ENCODE measurements around the gene SYMPK.

Gene SYMPK

DNA sequence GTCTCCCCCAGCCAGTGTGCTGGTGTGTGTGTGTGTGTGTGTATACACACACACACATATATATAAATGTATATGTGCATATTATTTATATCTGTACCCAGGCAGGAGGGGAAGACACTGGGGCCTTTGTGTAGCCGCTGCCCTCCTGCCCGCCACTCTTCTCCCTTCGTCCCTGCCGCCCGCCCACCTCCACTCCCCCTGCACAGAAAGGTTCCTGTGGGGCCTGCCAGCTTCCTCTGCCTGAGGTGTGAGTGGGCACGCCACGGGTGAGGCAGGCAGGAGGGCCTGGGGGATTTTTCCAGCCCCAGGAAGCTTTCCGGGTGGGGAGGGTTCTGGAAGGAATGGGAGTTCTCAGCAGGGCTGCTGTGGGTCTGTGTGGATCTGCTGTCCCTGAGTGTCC lies 16.1 kb upstream of the SYMPK start:
- Histone ChIP-seq H3K36me3 (ENCODE audit: control insufficient read depth, insufficient read depth, low read length) (no peaks in the 10 kb centered on the region), H3K9me3 (ENCODE audit: control insufficient read depth, low read length) (no peaks in the 10 kb centered on the region), H3K27ac (no peak overlapping the region), H3K27me3 (ENCODE audit: control insufficient read depth, insufficient read depth, low read length) (no peaks in the 10 kb centered on the region), H3K4me2 (ENCODE audit: low read length) (no peak overlapping the region), H3K9ac (no peak overlapping the region), H3K4me3 (ENCODE audit: low read depth, low read length) (no peak overlapping the region), H2AFZ (no peak overlapping the region), H3K4me1 (peaks cover 9% of the 10 kb centered on the region), H3K79me2 (peaks cover 2% of the 10 kb centered on the region)
- TF ChIP-seq, protein P1, sequence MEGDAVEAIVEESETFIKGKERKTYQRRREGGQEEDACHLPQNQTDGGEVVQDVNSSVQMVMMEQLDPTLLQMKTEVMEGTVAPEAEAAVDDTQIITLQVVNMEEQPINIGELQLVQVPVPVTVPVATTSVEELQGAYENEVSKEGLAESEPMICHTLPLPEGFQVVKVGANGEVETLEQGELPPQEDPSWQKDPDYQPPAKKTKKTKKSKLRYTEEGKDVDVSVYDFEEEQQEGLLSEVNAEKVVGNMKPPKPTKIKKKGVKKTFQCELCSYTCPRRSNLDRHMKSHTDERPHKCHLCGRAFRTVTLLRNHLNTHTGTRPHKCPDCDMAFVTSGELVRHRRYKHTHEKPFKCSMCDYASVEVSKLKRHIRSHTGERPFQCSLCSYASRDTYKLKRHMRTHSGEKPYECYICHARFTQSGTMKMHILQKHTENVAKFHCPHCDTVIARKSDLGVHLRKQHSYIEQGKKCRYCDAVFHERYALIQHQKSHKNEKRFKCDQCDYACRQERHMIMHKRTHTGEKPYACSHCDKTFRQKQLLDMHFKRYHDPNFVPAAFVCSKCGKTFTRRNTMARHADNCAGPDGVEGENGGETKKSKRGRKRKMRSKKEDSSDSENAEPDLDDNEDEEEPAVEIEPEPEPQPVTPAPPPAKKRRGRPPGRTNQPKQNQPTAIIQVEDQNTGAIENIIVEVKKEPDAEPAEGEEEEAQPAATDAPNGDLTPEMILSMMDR (IDR thresholded peaks at IDR 0.05), result no peak

DNA sequence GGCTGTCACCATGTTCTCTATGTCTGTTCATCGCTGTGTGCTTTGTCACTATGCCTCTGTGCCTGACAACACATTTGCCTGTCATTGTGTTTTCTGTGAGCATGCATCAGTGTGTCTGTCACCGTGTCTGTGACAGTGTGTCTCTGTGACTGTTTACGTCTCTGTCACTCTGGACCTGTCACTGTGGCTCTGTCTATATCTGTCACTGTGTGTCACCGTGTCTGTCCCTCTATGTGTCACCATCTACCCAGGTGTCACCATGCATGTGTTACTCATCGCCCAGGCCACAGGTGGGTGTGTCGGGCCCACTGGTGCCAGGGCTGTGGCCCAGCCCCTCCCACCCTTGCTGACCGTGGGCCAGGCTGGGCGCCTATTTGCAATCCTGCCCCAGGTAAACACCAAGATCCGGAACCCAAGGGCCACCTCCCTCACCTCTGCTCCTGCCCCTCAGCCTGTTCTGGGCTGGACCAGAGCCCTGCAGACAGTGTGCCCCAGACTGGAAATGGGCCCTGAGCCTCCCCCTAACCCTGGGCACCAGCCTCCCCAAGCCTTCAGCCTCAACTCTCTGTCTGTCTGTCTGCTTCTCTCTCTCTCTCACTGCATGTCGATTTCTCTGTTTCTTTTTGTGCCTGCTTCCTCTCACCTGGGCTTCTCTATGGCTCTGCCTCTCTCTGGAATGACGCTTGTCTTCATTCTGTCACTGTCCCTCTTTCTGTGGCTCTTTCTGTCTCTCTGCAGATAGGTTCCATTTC lies 15.3 kb upstream of the SYMPK start:
- Histone ChIP-seq H3K79me2 (peaks cover 1% of the 10 kb centered on the region), H3K27me3 (ENCODE audit: control insufficient read depth, insufficient read depth, low read length) (no peaks in the 10 kb centered on the region), H3K9ac (no peak overlapping the region), H2AFZ (no peak overlapping the region), H3K27ac (no peak overlapping the region), H3K4me2 (ENCODE audit: low read length) (no peak overlapping the region), H3K9me3 (ENCODE audit: control insufficient read depth, low read length) (no peaks in the 10 kb centered on the region), H3K4me3 (ENCODE audit: low read depth, low read length) (no peak overlapping the region), H3K4me1 (peaks cover 8% of the 10 kb centered on the region), H3K36me3 (ENCODE audit: control insufficient read depth, insufficient read depth, low read length) (no peaks in the 10 kb centered on the region)
- TF ChIP-seq, protein P1 (IDR thresholded peaks at IDR 0.05), result no peak

DNA sequence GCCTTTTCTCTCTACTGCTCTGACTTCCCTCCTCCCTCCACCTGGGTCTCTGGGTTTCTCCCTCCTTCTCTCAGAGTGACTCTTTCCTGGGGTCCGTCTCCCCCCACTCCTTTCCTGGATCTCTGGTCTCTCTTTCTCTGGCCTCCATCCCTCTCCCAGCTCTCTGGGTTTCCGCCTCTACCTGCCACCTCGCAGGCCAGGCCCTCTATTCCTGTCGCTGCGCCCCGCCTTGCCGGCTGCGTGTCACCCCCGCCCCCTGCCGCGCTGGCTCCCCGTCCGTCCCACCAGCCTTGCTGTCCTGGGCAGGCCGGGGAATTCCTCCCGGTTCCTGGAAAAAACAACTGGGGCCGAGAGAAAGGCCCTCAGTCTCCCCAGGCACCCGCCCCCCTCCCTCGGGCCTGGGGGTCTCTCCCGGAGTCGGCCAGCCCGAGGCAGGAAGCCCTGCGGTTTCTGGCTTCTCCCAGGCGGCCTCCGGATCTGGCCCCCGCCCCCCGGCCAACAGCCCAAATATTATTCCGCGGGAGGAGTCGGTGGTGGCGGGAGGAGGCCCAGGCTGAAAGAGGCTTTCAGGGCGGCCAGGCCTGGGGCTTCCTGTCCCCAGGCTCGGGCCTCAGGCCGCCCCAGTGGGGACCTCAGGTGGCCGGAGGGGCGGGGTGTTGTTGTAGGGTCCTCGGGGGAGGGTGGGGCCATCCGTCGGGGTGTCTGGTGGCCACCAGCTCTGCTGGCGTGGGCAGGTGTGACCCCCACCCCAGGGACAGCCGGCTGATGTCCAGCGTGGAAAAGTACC lies 13.7 kb upstream of the SYMPK start:
- TF ChIP-seq, protein P1 (IDR thresholded peaks at IDR 0.05), result no peak
- H3K27ac ChIP-seq, result peak overlapping the region; percentile 39

DNA sequence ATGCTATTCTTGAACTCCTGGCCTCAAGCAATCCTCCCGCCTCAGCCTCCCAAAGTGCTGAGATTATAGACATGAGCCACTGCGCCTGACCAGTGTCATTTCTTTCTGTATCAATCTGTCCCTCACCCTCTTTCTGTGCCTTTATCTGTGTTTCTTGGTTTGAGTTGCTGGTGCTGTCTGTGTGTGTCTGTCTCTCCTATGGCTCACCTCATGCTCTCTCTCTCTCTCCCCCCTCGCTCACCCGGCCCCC lies 13.1 kb upstream of the SYMPK start:
- Histone ChIP-seq H3K4me1 (no peaks in the 10 kb centered on the region), H3K79me2 (no peaks in the 10 kb centered on the region), H3K27ac (no peak overlapping the region), H2AFZ (no peak overlapping the region), H3K9me3 (ENCODE audit: control insufficient read depth, low read length) (no peaks in the 10 kb centered on the region), H3K4me3 (ENCODE audit: low read depth, low read length) (no peak overlapping the region), H3K36me3 (ENCODE audit: control insufficient read depth, insufficient read depth, low read length) (no peaks in the 10 kb centered on the region), H3K27me3 (ENCODE audit: control insufficient read depth, insufficient read depth, low read length) (no peaks in the 10 kb centered on the region), H3K4me2 (ENCODE audit: low read length) (no peak overlapping the region), H3K9ac (no peak overlapping the region)
- TF ChIP-seq, protein P1 (IDR thresholded peaks at IDR 0.05), result no peak

More for the DNA sequence above, 13.7 kb upstream of the SYMPK start:
- H3K4me2 ChIP-seq (ENCODE audit: low read length), result no peak overlapping the region
- no peaks in the 10 kb centered on the region for H3K9me3 ChIP-seq (ENCODE audit: control insufficient read depth, low read length)
- no peaks in the 10 kb centered on the region for H3K36me3 ChIP-seq (ENCODE audit: control insufficient read depth, insufficient read depth, low read length)
- H3K27me3 ChIP-seq (ENCODE audit: control insufficient read depth, insufficient read depth, low read length), result no peaks in the 10 kb centered on the region
- peak overlapping the region; percentile 62 for H2AFZ ChIP-seq
- no peaks in the 10 kb centered on the region for H3K4me1 ChIP-seq
- H3K79me2 ChIP-seq, result no peaks in the 10 kb centered on the region
- no peak overlapping the region for H3K9ac ChIP-seq
- no peak overlapping the region for H3K4me3 ChIP-seq (ENCODE audit: low read depth, low read length)

DNA sequence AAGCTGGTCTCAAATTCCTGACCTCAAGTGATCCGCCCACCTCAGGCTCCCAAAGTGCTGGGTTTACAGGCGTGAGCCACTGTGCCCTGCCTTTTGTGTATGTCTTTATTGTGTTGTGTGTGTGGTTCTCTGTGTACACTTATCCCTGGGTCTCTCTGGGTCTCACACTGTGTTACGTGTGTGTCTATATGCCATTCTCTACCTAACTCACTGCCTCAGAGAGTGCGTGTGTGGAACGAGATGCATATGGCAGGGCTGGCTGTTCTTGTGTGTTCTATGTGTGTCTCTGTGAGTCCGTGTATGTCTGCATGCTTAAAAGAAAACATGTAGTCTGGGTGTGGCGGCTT lies 11.6 kb upstream of the SYMPK start:
- Histone ChIP-seq H3K9ac (no peak overlapping the region), H3K27ac (no peak overlapping the region), H3K36me3 (ENCODE audit: control insufficient read depth, insufficient read depth, low read length) (no peaks in the 10 kb centered on the region), H3K4me1 (no peaks in the 10 kb centered on the region), H3K27me3 (ENCODE audit: control insufficient read depth, insufficient read depth, low read length) (no peaks in the 10 kb centered on the region), H3K4me2 (ENCODE audit: low read length) (no peak overlapping the region), H3K9me3 (ENCODE audit: control insufficient read depth, low read length) (no peaks in the 10 kb centered on the region), H3K79me2 (no peaks in the 10 kb centered on the region), H3K4me3 (ENCODE audit: low read depth, low read length) (no peak overlapping the region), H2AFZ (no peak overlapping the region)
- TF ChIP-seq, protein P1 (IDR thresholded peaks at IDR 0.05), result no peak
